Smooth muscle cell (in vitro differentiated cells): ENCODE measurements around the gene CIAO2A. TPM values are rescaled to one million over a fixed set of nuclear protein-coding genes. Genes with fewer than 3 reads are reported as not detected.
"Not testable (repeated sequence)": the region's sequence is repeated elsewhere in the genome, so short reads cannot be mapped to it uniquely, and the experiment has no call there.

Experiments
- DNase-seq: peaks from one replicate; lab custom pipeline; 2025; ENCODE audit not compliant: unreplicated experiment; lab: John Stamatoyannopoulos, UW
- H2AFZ ChIP-seq: fragments of 200-600 bp; sonication (generic); 2 replicates; pipeline ENCODE4 v1.6.0; 2016; ENCODE audit warnings: antibody characterized with exemption, low read depth, mild to moderate bottlenecking
- H3F3A ChIP-seq: fragments of 200-600 bp; sonication (generic); 2 replicates; pipeline ENCODE4 v1.6.0; 2017; ENCODE audit warnings: antibody characterized with exemption, low read depth
- H3K27ac ChIP-seq: fragments of 200-600 bp; sonication (generic); 2 replicates; pipeline ENCODE4 v1.5.1; 2016; ENCODE audit warnings: low read depth, mild to moderate bottlenecking
- H3K27me3 ChIP-seq: fragments of 200-600 bp; sonication (generic); 2 replicates; pipeline ENCODE4 v1.6.1; 2016; ENCODE audit warnings: low read depth, mild to moderate bottlenecking
- H3K36me3 ChIP-seq: fragments of 200-600 bp; sonication (generic); 2 replicates; pipeline ENCODE4 v1.5.1; 2016; ENCODE audit warnings: low read depth
- H3K4me1 ChIP-seq: fragments of 200-600 bp; sonication (generic); 2 replicates; pipeline ENCODE4 v1.5.1; 2016; ENCODE audit warnings: low read depth
- H3K4me2 ChIP-seq: fragments of 200-600 bp; sonication (generic); 2 replicates; pipeline ENCODE4 v1.6.0; 2016; ENCODE audit warnings: mild to moderate bottlenecking
- H3K4me3 ChIP-seq: fragments of 200-600 bp; sonication (generic); 2 replicates; pipeline ENCODE4 v1.5.1; 2016; ENCODE audit warnings: mild to moderate bottlenecking
- H3K79me2 ChIP-seq: fragments of 200-600 bp; sonication (generic); 2 replicates; pipeline ENCODE4 v1.6.0; 2016; ENCODE audit warnings: low read depth, mild to moderate bottlenecking
- H3K9ac ChIP-seq: fragments of 200-600 bp; sonication (generic); 2 replicates; pipeline ENCODE4 v1.6.0; 2016; ENCODE audit warnings: low read depth
- H3K9me3 ChIP-seq: fragments of 200-600 bp; sonication (generic); replicated peaks from 2 replicates; pipeline ENCODE4 v1.5.1; 2016; ENCODE audit warnings: low read depth
- H4K20me1 ChIP-seq: fragments of 200-600 bp; sonication (generic); 2 replicates; pipeline ENCODE4 v1.6.0; 2016; ENCODE audit warnings: low read depth
- WGBS: methylation state at CpG from one replicate; pipeline ENCODE4 v1.1.7; 2016; ENCODE audit warnings: low lambda C conversion rate; 5-methylcytosine and 5-hydroxymethylcytosine counted together
- polyA plus RNA-seq: library from polyadenylated mRNA; unstranded; fragments of >200 nt; fragmentation: Nextera tagmentation; extraction: Ambion mirVana; gene quantifications from 2 replicates; pipeline ENCODE4 v1.2.1, GENCODE V29; 2016
- total RNA-seq: library from RNA; depleted of rRNA; stranded (reverse); fragments of >200 nt; gene quantifications from 2 replicates; pipeline ENCODE4 v1.2.3, GENCODE V29; 2014
- TF ChIP-seq, protein P1 (sequence below): fragments of 200-600 bp; sonication (generic); IDR thresholded peaks from 2 replicates; pipeline ENCODE4 v1.5.1; 2017; ENCODE audit warnings: borderline replicate concordance, mild to moderate bottlenecking, antibody characterized with exemption; ENCODE audit not compliant: insufficient read depth, poor library complexity, severe bottlenecking

The CIAO2A gene
- total and polyA plus RNA-seq, 2 experiments from 2014 or later: 110 to 123 TPM

DNA sequence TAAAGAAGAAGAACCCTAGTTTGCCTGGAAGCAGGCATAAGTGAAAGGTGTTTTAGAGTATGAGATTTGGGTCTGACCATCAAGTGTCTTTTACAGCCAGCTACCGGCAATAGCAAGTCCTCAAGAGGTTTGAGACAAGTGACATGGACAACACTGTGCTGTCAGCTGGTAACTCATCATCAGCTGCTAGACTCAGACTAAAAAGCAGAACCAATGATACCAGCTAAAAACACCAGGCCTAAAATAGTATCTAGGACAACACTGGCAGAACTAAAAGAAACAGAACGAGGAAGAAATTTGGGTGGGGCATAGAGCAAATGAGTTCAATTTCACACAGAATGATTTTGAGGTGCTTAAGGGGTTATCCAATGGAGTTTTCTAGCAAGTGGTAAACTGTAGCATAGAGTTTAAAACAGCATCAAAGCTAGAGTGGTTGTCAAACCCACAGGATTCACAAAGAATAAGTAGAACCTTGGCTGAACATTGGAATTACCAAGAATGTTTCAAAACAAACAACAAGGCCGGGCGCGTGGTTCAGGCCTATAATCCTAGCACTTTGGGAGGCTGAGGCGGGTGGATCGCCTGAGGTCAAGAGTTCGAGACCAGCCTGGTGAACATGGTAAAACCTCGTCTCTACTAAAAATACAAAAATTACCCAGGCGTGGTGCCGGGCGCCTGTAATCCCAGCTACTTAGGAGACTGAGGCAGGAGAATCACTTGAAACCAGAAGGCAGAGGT, 3.9 kb downstream of the CIAO2A start:
- Histone ChIP-seq H3K4me2 (no peak overlapping the region), H3K27me3 (no peaks in the 10 kb centered on the region), H3K36me3 (peaks cover 6% of the 10 kb centered on the region), H4K20me1 (no peaks in the 10 kb centered on the region), H3K9ac (no peak overlapping the region), H3K4me3 (no peak overlapping the region), H2AFZ (no peak overlapping the region), H3F3A (no peaks in the 10 kb centered on the region), H3K4me1 (peaks cover 11% of the 10 kb centered on the region), H3K27ac (no peak overlapping the region), H3K79me2 (peaks cover 30% of the 10 kb centered on the region), H3K9me3 (no peaks in the 10 kb centered on the region)
- TF ChIP-seq, protein P1, sequence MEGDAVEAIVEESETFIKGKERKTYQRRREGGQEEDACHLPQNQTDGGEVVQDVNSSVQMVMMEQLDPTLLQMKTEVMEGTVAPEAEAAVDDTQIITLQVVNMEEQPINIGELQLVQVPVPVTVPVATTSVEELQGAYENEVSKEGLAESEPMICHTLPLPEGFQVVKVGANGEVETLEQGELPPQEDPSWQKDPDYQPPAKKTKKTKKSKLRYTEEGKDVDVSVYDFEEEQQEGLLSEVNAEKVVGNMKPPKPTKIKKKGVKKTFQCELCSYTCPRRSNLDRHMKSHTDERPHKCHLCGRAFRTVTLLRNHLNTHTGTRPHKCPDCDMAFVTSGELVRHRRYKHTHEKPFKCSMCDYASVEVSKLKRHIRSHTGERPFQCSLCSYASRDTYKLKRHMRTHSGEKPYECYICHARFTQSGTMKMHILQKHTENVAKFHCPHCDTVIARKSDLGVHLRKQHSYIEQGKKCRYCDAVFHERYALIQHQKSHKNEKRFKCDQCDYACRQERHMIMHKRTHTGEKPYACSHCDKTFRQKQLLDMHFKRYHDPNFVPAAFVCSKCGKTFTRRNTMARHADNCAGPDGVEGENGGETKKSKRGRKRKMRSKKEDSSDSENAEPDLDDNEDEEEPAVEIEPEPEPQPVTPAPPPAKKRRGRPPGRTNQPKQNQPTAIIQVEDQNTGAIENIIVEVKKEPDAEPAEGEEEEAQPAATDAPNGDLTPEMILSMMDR: no peak
- no peak for DNase-seq
- 97% methylated on average over 12 of the region's 12 CpGs for WGBS

DNA sequence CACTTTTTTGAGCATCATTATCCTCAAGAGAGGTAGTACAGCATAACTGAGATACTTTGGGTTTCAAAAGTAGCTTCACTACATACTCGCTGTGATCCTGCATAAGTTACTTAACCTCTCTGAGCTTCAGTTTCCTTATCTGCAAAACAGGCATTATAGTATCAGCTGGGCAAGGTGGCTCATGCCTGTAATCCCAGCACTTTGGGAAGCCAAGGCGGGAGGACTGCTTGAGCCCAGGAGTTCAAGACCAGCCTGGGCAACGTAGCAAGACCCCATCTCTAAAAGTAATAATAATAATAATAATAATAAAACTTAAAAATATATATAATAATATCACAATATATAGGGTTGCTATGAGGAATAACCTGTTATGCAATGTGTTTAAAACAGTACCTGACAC, 10.9 kb downstream of the CIAO2A start:
- no peaks in the 10 kb centered on the region for H3K27me3 ChIP-seq
- H3K4me3 ChIP-seq: no peak overlapping the region
- TF ChIP-seq, protein P1: no peak
- peaks cover 21% of the 10 kb centered on the region for H4K20me1 ChIP-seq
- no peak overlapping the region for H3K27ac ChIP-seq
- no peaks in the 10 kb centered on the region for H3K4me1 ChIP-seq
- H3K9ac ChIP-seq: no peak overlapping the region
- whole genome bisulfite sequencing: 80% methylated on average over 3 of the region's 3 CpGs
- no peak overlapping the region for H3K4me2 ChIP-seq
- no peaks in the 10 kb centered on the region for H3K36me3 ChIP-seq
- no peaks in the 10 kb centered on the region for H3F3A ChIP-seq
- H2AFZ ChIP-seq: no peak overlapping the region
- DNase-seq: no peak
- H3K79me2 ChIP-seq: peaks cover 3% of the 10 kb centered on the region
- H3K9me3 ChIP-seq: no peaks in the 10 kb centered on the region

DNA sequence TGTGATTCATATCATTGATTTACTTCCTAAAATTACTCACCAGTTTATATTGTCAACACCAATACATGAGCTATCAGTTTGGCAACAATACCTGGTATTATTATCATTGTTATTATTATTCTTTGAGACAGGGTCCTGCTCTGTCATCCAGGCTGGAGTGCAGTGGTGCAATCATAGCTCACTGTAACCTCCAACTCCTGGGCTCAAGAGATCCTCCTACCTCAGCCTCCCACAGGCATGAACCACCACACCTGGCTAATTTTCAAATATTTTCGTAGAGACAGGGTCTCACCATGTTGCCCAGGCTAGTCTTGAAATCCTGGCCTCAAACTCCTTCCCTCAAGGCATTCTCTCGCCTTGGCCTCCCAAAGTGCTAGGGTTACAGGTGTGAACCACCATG, 20.1 kb downstream of the CIAO2A start:
- H2AFZ ChIP-seq, H3K4me3 ChIP-seq: not testable (repeated sequence)
- 95% methylated on average over 2 of the region's 2 CpGs for WGBS

DNA sequence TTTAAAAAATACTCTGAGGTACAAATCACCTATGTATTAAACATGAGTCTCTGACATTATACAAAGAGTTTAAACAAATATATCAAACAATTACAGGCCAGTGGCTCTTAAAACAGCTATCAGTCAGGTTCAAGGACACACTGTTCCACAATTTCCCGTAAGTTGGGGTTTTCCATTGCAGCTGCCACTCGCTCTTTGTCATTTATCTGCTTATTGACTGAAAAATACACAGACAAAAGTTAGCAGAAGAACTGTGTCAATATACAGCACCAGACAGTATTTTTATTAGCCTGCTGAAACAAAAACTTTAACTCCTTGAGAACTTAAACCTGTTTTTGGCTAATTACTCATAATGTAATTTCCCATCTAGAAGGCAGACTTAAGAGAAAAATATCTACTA, 20.8 kb downstream of the CIAO2A start:
- Histone ChIP-seq H3K79me2 (no peaks in the 10 kb centered on the region), H3K4me3 (no peak overlapping the region), H3F3A (no peaks in the 10 kb centered on the region), H2AFZ (no peak overlapping the region), H4K20me1 (peaks cover 8% of the 10 kb centered on the region), H3K36me3 (no peaks in the 10 kb centered on the region), H3K9ac (no peak overlapping the region), H3K4me2 (no peak overlapping the region), H3K4me1 (no peaks in the 10 kb centered on the region), H3K9me3 (no peaks in the 10 kb centered on the region), H3K27me3 (no peaks in the 10 kb centered on the region), H3K27ac (no peak overlapping the region)
- WGBS: 94% methylated on average over 2 of the region's 2 CpGs
- DNase-seq: no peak
- TF ChIP-seq, protein P1: no peak

More for the DNA sequence above, 20.1 kb downstream of the CIAO2A start:
- H3K79me2 ChIP-seq, H3K9me3 ChIP-seq, DNase-seq, H3K4me2 ChIP-seq, H3K9ac ChIP-seq, H3F3A ChIP-seq, H3K27me3 ChIP-seq, H3K36me3 ChIP-seq, H3K27ac ChIP-seq, H3K4me1 ChIP-seq: not testable (repeated sequence)
- H4K20me1 ChIP-seq: peaks cover 11% of the 10 kb centered on the region
